ENCODE measurements around the gene PRKCI. TPM values are rescaled to one million over a fixed set of nuclear protein-coding genes. Genes with fewer than 3 reads are reported as not detected.

Gene PRKCI
- total and polyA plus RNA-seq, 4 donors: 41.8 to 71.5 (median 42.5) TPM

DNA sequence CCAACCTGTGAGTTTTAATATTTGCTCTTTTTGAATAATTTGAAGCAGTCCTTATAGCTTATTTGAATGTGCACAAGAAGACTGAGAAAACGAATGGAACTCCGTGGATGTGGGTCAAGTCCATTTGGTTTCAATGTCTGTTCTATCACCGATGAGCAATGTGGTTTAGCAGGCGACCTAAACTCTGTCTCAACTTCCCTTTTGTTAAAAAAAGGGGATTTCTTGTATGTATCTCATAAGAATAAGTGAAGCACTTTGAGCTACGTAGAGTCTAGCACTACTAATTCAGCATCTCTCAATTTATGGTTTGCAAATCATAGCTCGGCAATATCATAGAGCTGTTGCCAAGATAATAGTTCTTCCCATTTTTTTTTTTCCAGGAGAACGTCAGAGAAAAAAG is 130.7 kb downstream of the PRKCI start:
- Histone ChIP-seq H3K27me3 (ENCODE audit: control insufficient read depth, insufficient read depth, low read length) (no peaks in the 10 kb centered on the region), H3K4me3 (ENCODE audit: low read depth, low read length) (no peak overlapping the region), H3K36me3 (ENCODE audit: control insufficient read depth, insufficient read depth, low read length) (no peaks in the 10 kb centered on the region), H3K9me3 (ENCODE audit: control insufficient read depth, insufficient read depth, low read length) (no peaks in the 10 kb centered on the region), H3K4me1 (ENCODE audit: control insufficient read depth, insufficient read depth, low read length) (peaks cover 11% of the 10 kb centered on the region), H3K27ac (ENCODE audit: low read depth, low read length) (no peak overlapping the region)
- DNase-seq (ENCODE audit: low read depth in 4 of 6, low spot score in 6 of 6): no peak
- WGBS (ENCODE audit: insufficient coverage): 86% methylated on average over 2 of the region's 7 CpGs

DNA sequence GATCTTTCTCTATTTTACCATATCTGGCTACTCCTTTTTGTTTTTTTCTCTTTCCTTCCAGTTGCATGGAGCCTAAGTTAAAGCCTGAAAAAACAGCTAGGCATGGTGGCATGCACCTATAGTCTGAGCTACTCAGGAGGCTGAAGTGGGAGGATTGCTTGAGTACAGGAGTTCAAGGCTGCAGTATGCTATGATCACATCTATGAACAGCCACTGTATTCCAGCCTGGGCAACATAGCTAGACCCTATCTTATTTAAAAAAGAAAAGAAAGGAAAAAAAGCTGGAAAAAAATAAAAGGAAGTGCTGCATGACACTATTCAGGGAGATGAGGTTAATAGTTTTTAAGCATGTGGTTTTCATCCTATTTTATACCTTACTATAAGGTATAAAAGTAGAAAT is 131.3 kb downstream of the PRKCI start:
- no peak overlapping the region for H3K27ac ChIP-seq (ENCODE audit: low read depth, low read length)
- H3K4me1 ChIP-seq (ENCODE audit: control insufficient read depth, insufficient read depth, low read length): peaks cover 11% of the 10 kb centered on the region
- H3K36me3 ChIP-seq (ENCODE audit: control insufficient read depth, insufficient read depth, low read length): no peaks in the 10 kb centered on the region
- H3K4me3 ChIP-seq (ENCODE audit: low read depth, low read length): no peak overlapping the region
- H3K9me3 ChIP-seq (ENCODE audit: control insufficient read depth, insufficient read depth, low read length): no peaks in the 10 kb centered on the region
- no peak for DNase-seq (ENCODE audit: low read depth in 4 of 6, low spot score in 6 of 6)
- no peaks in the 10 kb centered on the region for H3K27me3 ChIP-seq (ENCODE audit: control insufficient read depth, insufficient read depth, low read length)

DNA sequence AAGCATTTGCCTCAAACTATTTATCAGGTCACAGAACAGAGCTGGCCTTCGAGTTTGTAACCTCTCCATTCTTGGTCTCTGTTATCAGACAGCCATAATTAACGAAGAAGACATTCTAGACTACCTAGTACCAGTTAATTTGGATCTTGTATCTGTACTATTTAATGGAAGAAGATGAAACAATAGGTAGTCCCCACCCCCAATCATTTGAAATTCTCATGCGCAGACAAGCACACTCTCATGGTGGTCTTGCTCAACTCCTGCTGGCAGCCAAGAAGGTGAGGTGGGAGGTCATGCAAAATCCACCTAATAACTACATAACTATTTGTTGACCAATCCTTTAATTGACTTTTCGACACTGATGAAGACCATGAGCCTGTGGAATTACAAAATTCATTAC is 132.5 kb downstream of the PRKCI start:
- no peak for DNase-seq (ENCODE audit: low read depth in 4 of 6, low spot score in 6 of 6)
- Histone ChIP-seq H3K27ac (ENCODE audit: low read depth, low read length) (no peak overlapping the region), H3K9me3 (ENCODE audit: control insufficient read depth, insufficient read depth, low read length) (no peaks in the 10 kb centered on the region), H3K4me1 (ENCODE audit: control insufficient read depth, insufficient read depth, low read length) (peaks cover 16% of the 10 kb centered on the region), H3K27me3 (ENCODE audit: control insufficient read depth, insufficient read depth, low read length) (no peaks in the 10 kb centered on the region), H3K4me3 (ENCODE audit: low read depth, low read length) (no peak overlapping the region), H3K36me3 (ENCODE audit: control insufficient read depth, insufficient read depth, low read length) (no peaks in the 10 kb centered on the region)
- 80% methylated on average over 1 of the region's 4 CpGs for WGBS (ENCODE audit: insufficient coverage)

Small RNA genes lying within 50 kb of the gene (small RNA-seq; reads per million reads assigned to genes)
- not detected for gene RF00019 (ENCODE audit: low replicate concordance)

Other genes with a start within 250 kb of the PRKCI start
- gene GPR160, start 184.4 kb upstream of the PRKCI start, total RNA-seq: 1 to 10 TPM in 1 of 2 donors, under 1 TPM in 1; 0.61 to 7.2 TPM
- 1 to 10 TPM; 2.1 to 2.3 TPM for gene GPR160, start 184.4 kb upstream of the PRKCI start, polyA plus RNA-seq (ENCODE audit: insufficient read length in 2 of 2)
- gene PHC3, start 40.7 kb upstream of the PRKCI start, total RNA-seq: 10 to 100 TPM; 28.7 to 54.6 TPM
- 10 to 100 TPM; 15.4 to 17.7 TPM for gene PHC3, start 40.7 kb upstream of the PRKCI start, polyA plus RNA-seq (ENCODE audit: insufficient read length in 2 of 2)
- 10 to 100 TPM; 58.7 to 99.0 TPM for gene SKIL, start 135.3 kb downstream of the PRKCI start, total RNA-seq
- gene SKIL, start 135.3 kb downstream of the PRKCI start, polyA plus RNA-seq (ENCODE audit: insufficient read length in 2 of 2): 10 to 100 TPM; 23.1 to 30.8 TPM
- gene CLDN11, start 196.4 kb downstream of the PRKCI start, total RNA-seq: 100 to 1,000 TPM; 328 to 413 TPM
- gene CLDN11, start 196.4 kb downstream of the PRKCI start, polyA plus RNA-seq (ENCODE audit: insufficient read length in 2 of 2): 100 to 1,000 TPM; 425 to 479 TPM

Measured in spinal cord (tissue), 10 donors.